Kidney (tissue), 14 donors: Measurements from ENCODE around the gene SYTL5. TPM values are rescaled to one million over a fixed set of nuclear protein-coding genes. Genes with fewer than 3 reads are reported as not detected.

Experiments used
- DNase-seq, 5 donors: peaks; one replicate each; pipeline ENCODE4 v3.0.0-alpha.2; 2013 to 2020
- FAIRE-seq: peaks from 2 replicates; lab custom pipeline; 2012; peaks lifted over from hg19 to GRCh38; lab: Jason Lieb, UNC
- H3K27ac ChIP-seq, 2 donors: one replicate each; pipeline ENCODE4 v1.7.0; 2013; ENCODE audit warnings: low read depth in 2 of 2, low read length in 2 of 2, inconsistent platforms in 1 of 2
- H3K27me3 ChIP-seq: one replicate; pipeline ENCODE4 v1.7.1; 2013; ENCODE audit warnings: low read length, inconsistent platforms; ENCODE audit not compliant: control insufficient read depth, insufficient read depth
- H3K36me3 ChIP-seq, 3 donors: one replicate each; pipeline versions ENCODE4 v1.7.0 to v1.7.1; 2013; ENCODE audit warnings: low read length in 3 of 3, control low read depth in 1 of 3, inconsistent platforms in 1 of 3; ENCODE audit not compliant: insufficient read depth in 3 of 3, control insufficient read depth in 2 of 3
- H3K4me1 ChIP-seq, 3 donors: one replicate each; pipeline versions ENCODE4 v1.7.0 to v1.7.1; 2013; ENCODE audit warnings: low read length in 3 of 3, inconsistent platforms in 1 of 3, low read depth in 1 of 3; ENCODE audit not compliant: control insufficient read depth in 2 of 3, insufficient read depth in 2 of 3
- H3K4me3 ChIP-seq, 3 donors: one replicate each; pipeline versions ENCODE4 v1.7.0 to v1.8.1; 2013; ENCODE audit warnings: low read length in 3 of 3, control low read depth in 1 of 3, inconsistent platforms in 1 of 3
- H3K9ac ChIP-seq, 3 donors: one replicate each; pipeline versions ENCODE4 v1.7.0 to v1.7.1; 2013; ENCODE audit warnings: low read length in 3 of 3, control low read depth in 1 of 3, inconsistent platforms in 1 of 3
- H3K9me3 ChIP-seq, 3 donors: one replicate each; pipeline versions ENCODE4 v1.7.0 to v1.7.1; 2013; ENCODE audit warnings: low read length in 3 of 3, control low read depth in 1 of 3, inconsistent platforms in 1 of 3; ENCODE audit not compliant: control insufficient read depth in 2 of 3, insufficient read depth in 1 of 3
- intact Hi-C: fragments of 100-400 bp; cut with DNase I; formaldehyde crosslinking; loops from one replicate; pipeline ENCODE4 v1.11.1; 2022
- polyA plus RNA-seq: library from polyadenylated mRNA; stranded (reverse); fragments of 350-450 nt; fragmentation: Illumina TruSeq; extraction: RNeasy Lipid Tissue Mini Kit (QIAGEN cat#74804); gene quantifications from one replicate; pipeline ENCODE4 v1.2.3, GENCODE V29; 2014; ENCODE audit warnings: low read depth, low replicate concordance; ENCODE audit not compliant: insufficient read depth
- total RNA-seq: library from RNA; stranded (reverse); fragmentation: NEBNext Ultra II Directional; extraction: Animal tissue kit (Norgen Biotek cat#: 25700); gene quantifications from one replicate; pipeline ENCODE4 v1.2.1, GENCODE V29; 2021
- TF ChIP-seq, protein P1 (sequence below): IDR thresholded peaks from 3 replicates; pipeline ENCODE4 v1.5.1; 2012; ENCODE audit warnings: mild to moderate bottlenecking, moderate library complexity, borderline replicate concordance; ENCODE audit not compliant: insufficient read depth; ENCODE audit errors: extremely low read depth
- donor health status: control.
- donor health status: control.
- donor health status: control.
- donor health status: control.
- donor health status: control.
- donor health status: DM: yes; HTN: yes; CAD: no.
- donor health status: Normal renal cell carcinoma (clear cell type).

SYTL5 gene
- total and polyA plus RNA-seq, 2 donors from 2014 or later: 0.65 to 0.69 TPM

- no peak overlapping the region for H3K27ac ChIP-seq
- H3K4me3 ChIP-seq: no peak overlapping the region
- no peaks in the 10 kb centered on the region for H3K4me1 ChIP-seq
- no peaks in the 10 kb centered on the region for H3K36me3 ChIP-seq
- TF ChIP-seq, protein P1, sequence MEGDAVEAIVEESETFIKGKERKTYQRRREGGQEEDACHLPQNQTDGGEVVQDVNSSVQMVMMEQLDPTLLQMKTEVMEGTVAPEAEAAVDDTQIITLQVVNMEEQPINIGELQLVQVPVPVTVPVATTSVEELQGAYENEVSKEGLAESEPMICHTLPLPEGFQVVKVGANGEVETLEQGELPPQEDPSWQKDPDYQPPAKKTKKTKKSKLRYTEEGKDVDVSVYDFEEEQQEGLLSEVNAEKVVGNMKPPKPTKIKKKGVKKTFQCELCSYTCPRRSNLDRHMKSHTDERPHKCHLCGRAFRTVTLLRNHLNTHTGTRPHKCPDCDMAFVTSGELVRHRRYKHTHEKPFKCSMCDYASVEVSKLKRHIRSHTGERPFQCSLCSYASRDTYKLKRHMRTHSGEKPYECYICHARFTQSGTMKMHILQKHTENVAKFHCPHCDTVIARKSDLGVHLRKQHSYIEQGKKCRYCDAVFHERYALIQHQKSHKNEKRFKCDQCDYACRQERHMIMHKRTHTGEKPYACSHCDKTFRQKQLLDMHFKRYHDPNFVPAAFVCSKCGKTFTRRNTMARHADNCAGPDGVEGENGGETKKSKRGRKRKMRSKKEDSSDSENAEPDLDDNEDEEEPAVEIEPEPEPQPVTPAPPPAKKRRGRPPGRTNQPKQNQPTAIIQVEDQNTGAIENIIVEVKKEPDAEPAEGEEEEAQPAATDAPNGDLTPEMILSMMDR: no peak
- H3K27me3 ChIP-seq: no peaks in the 10 kb centered on the region
- no peak for DNase-seq
- no peak overlapping the region for H3K9ac ChIP-seq
- FAIRE-seq: no peak
- intact Hi-C loops: no loop called here
- H3K9me3 ChIP-seq: no peaks in the 10 kb centered on the region
These were observed 74.5 kb downstream of the SYTL5 start for GRCh38 chrX:38080808-38081207.

DNA sequence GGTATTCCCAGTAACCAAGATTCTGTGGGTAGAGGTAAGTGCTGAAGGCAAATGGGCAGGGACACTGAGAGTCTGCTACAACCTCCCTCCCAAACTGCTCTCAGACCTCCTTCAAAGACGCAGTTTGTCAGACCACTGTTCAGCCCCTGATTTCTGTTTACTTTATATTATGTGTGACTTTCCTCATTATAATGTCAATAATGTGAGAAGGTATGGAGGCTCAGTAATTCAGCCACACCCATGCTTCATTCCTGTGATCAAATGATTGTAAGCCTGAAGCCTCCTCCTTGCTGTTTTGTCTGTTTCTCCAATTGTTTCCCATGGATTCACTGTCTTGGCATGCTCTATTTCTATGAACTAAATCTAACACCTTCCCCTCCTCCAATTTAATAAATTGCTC, 75.6 kb downstream of the SYTL5 start:
- no peak for FAIRE-seq
- intact Hi-C loops: no loop called here

DNA sequence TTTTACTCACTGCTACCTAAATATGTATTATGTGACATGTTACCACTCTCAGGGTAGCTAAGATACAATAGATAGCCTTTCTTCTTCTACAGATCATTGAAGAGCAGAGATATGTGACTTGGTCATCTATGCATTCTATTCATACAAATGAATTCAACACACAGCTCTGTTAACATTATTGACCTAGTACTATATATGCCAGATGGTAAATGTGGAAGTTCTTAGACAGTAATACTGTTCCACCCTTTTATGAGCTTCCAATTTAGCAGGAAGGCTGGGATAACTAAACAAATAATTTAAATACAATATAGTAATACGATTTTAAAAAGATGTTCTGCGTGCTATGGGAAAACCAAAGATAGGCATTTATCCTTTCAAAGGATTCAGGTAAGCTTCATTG, 76.0 kb downstream of the SYTL5 start:
- TF ChIP-seq, protein P1: no peak
- Histone ChIP-seq H3K4me1 (no peaks in the 10 kb centered on the region), H3K27me3 (no peaks in the 10 kb centered on the region), H3K4me3 (no peak overlapping the region), H3K9me3 (no peaks in the 10 kb centered on the region), H3K9ac (no peak overlapping the region), H3K27ac (no peak overlapping the region), H3K36me3 (no peaks in the 10 kb centered on the region)
- DNase-seq (no peak), FAIRE-seq (no peak)
- intact Hi-C loops: no loop called here

More for the DNA sequence above, 75.6 kb downstream of the SYTL5 start:
- Histone ChIP-seq H3K4me3 (no peak overlapping the region), H3K27me3 (no peaks in the 10 kb centered on the region), H3K36me3 (no peaks in the 10 kb centered on the region), H3K9me3 (no peaks in the 10 kb centered on the region), H3K27ac (no peak overlapping the region), H3K9ac (no peak overlapping the region), H3K4me1 (no peaks in the 10 kb centered on the region)
- TF ChIP-seq, protein P1: no peak
- no peak for DNase-seq

DNA sequence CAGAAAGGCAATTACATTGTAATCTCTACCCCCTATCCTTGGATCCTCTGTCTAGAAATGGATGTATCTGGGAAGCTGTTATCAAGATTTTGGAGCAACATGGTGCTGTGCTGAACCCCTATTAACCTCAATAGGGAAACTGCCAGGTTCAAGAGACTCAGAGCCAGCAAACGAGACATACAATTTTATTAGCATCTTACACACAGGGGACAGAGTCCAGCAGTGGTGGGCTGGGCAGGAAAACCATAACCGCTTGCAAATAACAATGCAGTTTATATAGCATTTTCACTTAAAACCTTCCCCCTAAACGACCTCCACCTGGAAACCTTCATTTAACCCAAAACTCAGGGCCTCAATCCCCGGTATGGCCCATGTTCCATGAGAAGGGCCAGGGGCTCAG, 79.5 kb downstream of the SYTL5 start:
- TF ChIP-seq, protein P1: no peak
- Histone ChIP-seq H3K9me3 (no peaks in the 10 kb centered on the region), H3K36me3 (no peaks in the 10 kb centered on the region), H3K27ac (no peak overlapping the region), H3K4me3 (no peak overlapping the region), H3K9ac (no peak overlapping the region), H3K4me1 (no peaks in the 10 kb centered on the region), H3K27me3 (no peaks in the 10 kb centered on the region)
- FAIRE-seq: no peak
- intact Hi-C loops: no loop called here
- no peak for DNase-seq
